Keratinocyte (primary cell): ENCODE results near the gene UBE3A. TPM values are rescaled to one million over a fixed set of nuclear protein-coding genes. Genes with fewer than 3 reads are reported as not detected.

Experiments
- DNase-seq: peaks from one replicate; pipeline ENCODE4 v3.0.0-alpha.2; 2011; ENCODE audit warnings: low read depth, missing footprints, low spot score
- FAIRE-seq: peaks from 2 replicates; lab custom pipeline; 2011; peaks lifted over from hg19 to GRCh38; lab: Jason Lieb, UNC
- H2AFZ ChIP-seq: 2 replicates; pipeline ENCODE4 v1.6.0; 2012; ENCODE audit warnings: low read length, control low read depth, inconsistent platforms; ENCODE audit not compliant: control insufficient read depth
- H3K27ac ChIP-seq: 2 replicates; pipeline ENCODE4 v1.5.1; 2011; ENCODE audit warnings: low read length; ENCODE audit not compliant: control insufficient read depth, insufficient read depth
- H3K27me3 ChIP-seq: 3 replicates; pipeline ENCODE4 v1.6.0; 2011; ENCODE audit warnings: low read length; ENCODE audit not compliant: control insufficient read depth, insufficient read depth; ENCODE audit errors: extremely low read depth
- H3K36me3 ChIP-seq, 2 experiments: 2 replicates in 1 of 2; 3 replicates in 1 of 2; pipeline ENCODE4 v1.5.1; 2011; ENCODE audit warnings: low read length in 2 of 2, mild to moderate bottlenecking in 1 of 2; ENCODE audit not compliant: control insufficient read depth in 2 of 2, insufficient read depth in 2 of 2; ENCODE audit errors: extremely low read depth in 1 of 2
- H3K4me1 ChIP-seq: 3 replicates; pipeline ENCODE4 v1.5.1; 2011; ENCODE audit warnings: low read length; ENCODE audit not compliant: control insufficient read depth, insufficient read depth; ENCODE audit errors: extremely low read depth
- H3K4me2 ChIP-seq: 3 replicates; pipeline ENCODE4 v1.6.0; 2011; ENCODE audit warnings: low read depth, low read length; ENCODE audit not compliant: control insufficient read depth, insufficient read depth; ENCODE audit errors: extremely low read depth
- H3K4me3 ChIP-seq, 3 experiments: fragments of 200-600 bp in 1 of 3; sonication (generic) in 1 of 3; 2 replicates in 2 of 3; 3 replicates in 1 of 3; pipeline ENCODE4 v1.5.1; 2011 to 2016; ENCODE audit warnings: low read length in 3 of 3, mild to moderate bottlenecking in 3 of 3, control low read depth in 2 of 3, inconsistent platforms in 1 of 3, low read depth in 1 of 3, mixed read lengths in 1 of 3, mixed run types in 1 of 3, moderate library complexity in 1 of 3; ENCODE audit not compliant: control insufficient read depth in 2 of 3, insufficient read depth in 2 of 3; ENCODE audit errors: extremely low read depth in 1 of 3
- H3K79me2 ChIP-seq: 2 replicates; pipeline ENCODE4 v1.6.0; 2012; ENCODE audit warnings: low read length; ENCODE audit not compliant: control insufficient read depth, insufficient read depth
- H3K9ac ChIP-seq: 3 replicates; pipeline ENCODE4 v1.6.0; 2011; ENCODE audit warnings: low read length; ENCODE audit not compliant: control insufficient read depth, insufficient read depth; ENCODE audit errors: extremely low read depth
- H3K9me1 ChIP-seq: 3 replicates; pipeline ENCODE4 v1.6.0; 2011; ENCODE audit warnings: low read length; ENCODE audit not compliant: control insufficient read depth, insufficient read depth; ENCODE audit errors: extremely low read depth
- H3K9me3 ChIP-seq: 2 replicates; pipeline ENCODE4 v1.5.1; 2012; ENCODE audit warnings: low read depth, low read length; ENCODE audit not compliant: control insufficient read depth
- H4K20me1 ChIP-seq: 3 replicates; pipeline ENCODE4 v1.6.0; 2011; ENCODE audit warnings: low read length; ENCODE audit not compliant: control insufficient read depth, insufficient read depth; ENCODE audit errors: extremely low read depth
- EZH2 ChIP-seq: IDR thresholded peaks from one replicate; pipeline ENCODE4 v1.6.1; 2012; ENCODE audit warnings: inconsistent platforms, mild to moderate bottlenecking, low read length, moderate library complexity
- dilution Hi-C: fragments of 300-500 bp; cut with MboI; formaldehyde crosslinking; loops from one replicate; pipeline ENCODE4 v1.7.0; 2020; ENCODE audit warnings: low sequenced_read_pairs; ENCODE audit not compliant: extremely low pct_ligation_motif_present
- polyA plus RNA-seq, 5 experiments: library from polyadenylated mRNA; depleted of rRNA in 3 of 5; stranded (reverse) in 3 of 5; stranded (forward) in 1 of 5; unstranded in 1 of 5; fragments of >200 nt; gene quantifications; 1 replicate in 1 of 5; 2 replicates in 3 of 5; 3 replicates in 1 of 5; pipeline versions ENCODE4 v1.2.1 to v1.2.3, GENCODE V29; 2011 to 2012; ENCODE audit warnings: missing spikeins in 2 of 5, low read depth in 1 of 5, low replicate concordance in 1 of 5
- TF ChIP-seq, protein P1 (sequence below), 3 experiments: IDR thresholded peaks in 1 of 3; conservative IDR thresholded peaks in 1 of 3; optimal IDR thresholded peaks in 1 of 3; 2 replicates in 2 of 3; 3 replicates in 1 of 3; pipeline versions ENCODE3 to v1.5.1; 2011; ENCODE audit warnings: low read length in 3 of 3, mild to moderate bottlenecking in 3 of 3, moderate library complexity in 2 of 3, control low read depth in 1 of 3, inconsistent platforms in 1 of 3; ENCODE audit not compliant: insufficient read depth in 2 of 3; ENCODE audit errors: extremely low read depth in 1 of 3

UBE3A gene
- polyA plus RNA-seq, 1 donor (not counting 4 experiments of a cell fraction or from before 2014, with no cell fraction given): 45.0 TPM

DNA sequence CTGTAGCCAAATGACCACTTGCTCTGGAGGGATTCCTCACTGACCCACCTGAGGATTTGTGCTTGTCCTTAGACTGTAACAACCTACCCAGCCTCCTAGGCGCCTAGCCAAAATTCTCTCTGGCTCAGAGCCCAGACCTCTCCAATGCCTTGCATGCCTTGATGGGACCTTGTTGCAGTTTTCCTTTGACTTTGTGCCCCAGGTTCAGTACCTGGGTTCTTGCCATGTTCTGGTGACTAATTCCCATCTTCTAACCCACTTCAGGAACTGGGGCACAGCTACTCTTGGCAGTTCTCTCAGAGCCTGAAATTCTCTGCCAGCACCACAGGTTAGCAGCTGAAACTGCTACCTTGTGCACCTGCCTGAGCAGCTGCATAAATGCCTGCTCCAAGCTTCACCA is 27.0 kb upstream of the UBE3A start:
- Histone ChIP-seq H3K4me3 (no peak overlapping the region), H3K9me3 (no peaks in the 10 kb centered on the region)

DNA sequence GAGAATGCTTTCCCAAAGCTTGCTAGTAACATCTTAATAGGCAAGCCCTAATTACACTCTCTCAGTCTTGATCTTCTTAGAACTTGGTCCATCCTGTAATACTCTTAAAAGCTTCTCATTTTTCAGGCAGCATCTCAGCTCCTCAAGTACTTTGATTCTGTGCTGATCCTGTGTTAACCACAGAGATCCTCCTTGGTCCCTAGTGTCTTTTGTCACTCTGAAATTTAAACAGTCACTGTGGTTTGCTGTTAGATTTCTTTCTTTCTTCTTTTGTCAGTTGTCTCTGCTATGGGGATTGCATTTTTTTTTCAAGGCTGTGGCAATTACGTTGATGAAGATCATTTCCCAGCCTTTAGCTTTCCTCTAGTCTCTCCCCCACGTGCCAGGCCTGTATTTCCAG is 26.0 kb upstream of the UBE3A start:
- Histone ChIP-seq H3K9me1 (no peaks in the 10 kb centered on the region), H3K4me2 (no peak overlapping the region), H3K9me3 (no peaks in the 10 kb centered on the region), H2AFZ (no peak overlapping the region), H3K36me3 (no peaks in the 10 kb centered on the region), H3K9ac (no peak overlapping the region), H3K79me2 (no peaks in the 10 kb centered on the region), H4K20me1 (no peaks in the 10 kb centered on the region), H3K27ac (no peak overlapping the region), H3K4me1 (no peaks in the 10 kb centered on the region), H3K4me3 (no peak overlapping the region), H3K27me3 (no peaks in the 10 kb centered on the region)
- dilution Hi-C loops: no loop called here
- FAIRE-seq (no peak), DNase-seq (no peak)
- no peak for TF ChIP-seq EZH2
- TF ChIP-seq, protein P1, sequence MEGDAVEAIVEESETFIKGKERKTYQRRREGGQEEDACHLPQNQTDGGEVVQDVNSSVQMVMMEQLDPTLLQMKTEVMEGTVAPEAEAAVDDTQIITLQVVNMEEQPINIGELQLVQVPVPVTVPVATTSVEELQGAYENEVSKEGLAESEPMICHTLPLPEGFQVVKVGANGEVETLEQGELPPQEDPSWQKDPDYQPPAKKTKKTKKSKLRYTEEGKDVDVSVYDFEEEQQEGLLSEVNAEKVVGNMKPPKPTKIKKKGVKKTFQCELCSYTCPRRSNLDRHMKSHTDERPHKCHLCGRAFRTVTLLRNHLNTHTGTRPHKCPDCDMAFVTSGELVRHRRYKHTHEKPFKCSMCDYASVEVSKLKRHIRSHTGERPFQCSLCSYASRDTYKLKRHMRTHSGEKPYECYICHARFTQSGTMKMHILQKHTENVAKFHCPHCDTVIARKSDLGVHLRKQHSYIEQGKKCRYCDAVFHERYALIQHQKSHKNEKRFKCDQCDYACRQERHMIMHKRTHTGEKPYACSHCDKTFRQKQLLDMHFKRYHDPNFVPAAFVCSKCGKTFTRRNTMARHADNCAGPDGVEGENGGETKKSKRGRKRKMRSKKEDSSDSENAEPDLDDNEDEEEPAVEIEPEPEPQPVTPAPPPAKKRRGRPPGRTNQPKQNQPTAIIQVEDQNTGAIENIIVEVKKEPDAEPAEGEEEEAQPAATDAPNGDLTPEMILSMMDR (optimal IDR thresholded peaks at IDR 0.05 in 1 of 3, IDR thresholded peaks at IDR 0.05 in 1 of 3, conservative IDR thresholded peaks at IDR 0.05 in 1 of 3; ENCODE audit: extremely low read depth in 1 of 3, insufficient read depth in 2 of 3, low read length in 3 of 3): no peak

More for the DNA sequence above, 27.0 kb upstream of the UBE3A start:
- no peak for DNase-seq
- Histone ChIP-seq H3K4me2 (no peak overlapping the region), H3K27me3 (no peaks in the 10 kb centered on the region), H3K4me1 (no peaks in the 10 kb centered on the region), H3K27ac (no peak overlapping the region), H3K79me2 (no peaks in the 10 kb centered on the region), H2AFZ (no peak overlapping the region), H3K9me1 (no peaks in the 10 kb centered on the region), H4K20me1 (no peaks in the 10 kb centered on the region), H3K36me3 (no peaks in the 10 kb centered on the region), H3K9ac (no peak overlapping the region)
- TF ChIP-seq, protein P1 (optimal IDR thresholded peaks at IDR 0.05 in 1 of 3, IDR thresholded peaks at IDR 0.05 in 1 of 3, conservative IDR thresholded peaks at IDR 0.05 in 1 of 3; ENCODE audit: extremely low read depth in 1 of 3, insufficient read depth in 2 of 3, low read length in 3 of 3): no peak
- TF ChIP-seq EZH2: no peak
- FAIRE-seq: no peak
- dilution Hi-C loops: no loop called here
